ENCODE measurements around the gene RWDD1. TPM values are rescaled to one million over a fixed set of nuclear protein-coding genes. Genes with fewer than 3 reads are reported as not detected.
A peak's percentile ranks its signal among the peaks of the same experiment; 100 is the strongest.
"Not testable (repeated sequence)": the region's sequence is repeated elsewhere in the genome, so short reads cannot be mapped to it uniquely, and the experiment has no call there.

Gene RWDD1
- total RNA-seq, 2 experiments from 2014 or later: 46.7 to 49.1 TPM

DNA sequence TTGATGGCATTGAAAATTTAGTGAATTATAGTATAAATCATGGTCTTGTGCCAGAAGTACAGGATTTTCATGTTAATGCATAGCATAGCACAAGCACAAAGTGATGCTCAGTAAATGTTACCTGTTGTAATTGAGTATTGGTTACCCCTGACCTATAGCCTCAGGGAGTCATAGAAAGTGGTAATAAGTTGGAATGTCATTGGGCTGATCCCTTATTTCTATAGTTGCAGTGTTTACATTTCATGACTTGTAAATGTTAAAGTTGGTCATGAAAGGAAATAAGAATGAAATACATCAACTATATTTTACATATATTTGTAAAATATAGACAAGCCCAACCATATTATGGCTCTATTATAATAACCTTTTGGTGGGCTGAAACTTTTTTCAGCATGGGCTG, 7.0 kb downstream of the RWDD1 start:
- intact Hi-C loops (cut with micrococcal nuclease): loop anchor here (10.0 kb wide), 1 partner anchor 266 kb away; no protein-coding TSS in a partner anchor
- no peak overlapping the region for H3K4me3 Mint-ChIP-seq
- ChIA-PET CTCF (interaction anchor here (1.2 kb wide), 1 partner anchor 310 kb away, joined by 3 read pairs; no protein-coding TSS in a partner anchor), POLR2A (no interaction called here)
- no peak for DNase-seq
- H3K4me1 Mint-ChIP-seq (ENCODE audit: low read depth): peaks cover 39% of the 10 kb centered on the region
- no peaks in the 10 kb centered on the region for H3K27me3 Mint-ChIP-seq
- H3K9me3 Mint-ChIP-seq: no peaks in the 10 kb centered on the region
- peaks cover 39% of the 10 kb centered on the region for H3K36me3 Mint-ChIP-seq
- H3K27ac Mint-ChIP-seq: no peak overlapping the region

DNA sequence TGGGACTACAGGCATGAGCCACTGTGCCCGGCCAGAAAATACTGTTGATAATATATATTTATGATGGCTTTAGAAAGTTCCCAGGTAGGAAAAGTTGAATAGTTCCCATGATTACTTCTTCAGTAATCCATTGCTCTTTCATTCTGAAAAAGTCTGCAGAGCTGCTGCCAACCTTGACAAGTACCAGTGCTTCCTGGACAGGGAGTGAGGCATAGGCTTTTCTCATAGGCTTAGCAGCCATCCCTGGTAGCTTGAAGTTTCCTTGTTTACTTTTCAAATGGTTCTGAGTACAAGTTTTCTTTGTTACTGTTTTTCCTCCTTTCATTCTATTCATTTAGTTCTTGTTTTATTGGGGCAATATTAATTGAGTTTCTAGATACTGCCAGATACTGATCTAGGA, 7.8 kb downstream of the RWDD1 start:
- no peak for DNase-seq
- H3K9me3 Mint-ChIP-seq: no peaks in the 10 kb centered on the region
- intact Hi-C loops (cut with micrococcal nuclease): loop anchor here (10.0 kb wide), 1 partner anchor 266 kb away; no protein-coding TSS in a partner anchor
- no peaks in the 10 kb centered on the region for H3K27me3 Mint-ChIP-seq
- ChIA-PET CTCF (interaction anchor here (0.7 to 1.8 kb wide), 2 partner anchors 19 to 361 kb away, joined by 3 to 10 read pairs; no protein-coding TSS in a partner anchor), POLR2A (no interaction called here)
- no peak overlapping the region for H3K27ac Mint-ChIP-seq
- H3K36me3 Mint-ChIP-seq: peaks cover 38% of the 10 kb centered on the region
- peaks cover 31% of the 10 kb centered on the region for H3K4me1 Mint-ChIP-seq (ENCODE audit: low read depth)
- H3K4me3 Mint-ChIP-seq: no peak overlapping the region

DNA sequence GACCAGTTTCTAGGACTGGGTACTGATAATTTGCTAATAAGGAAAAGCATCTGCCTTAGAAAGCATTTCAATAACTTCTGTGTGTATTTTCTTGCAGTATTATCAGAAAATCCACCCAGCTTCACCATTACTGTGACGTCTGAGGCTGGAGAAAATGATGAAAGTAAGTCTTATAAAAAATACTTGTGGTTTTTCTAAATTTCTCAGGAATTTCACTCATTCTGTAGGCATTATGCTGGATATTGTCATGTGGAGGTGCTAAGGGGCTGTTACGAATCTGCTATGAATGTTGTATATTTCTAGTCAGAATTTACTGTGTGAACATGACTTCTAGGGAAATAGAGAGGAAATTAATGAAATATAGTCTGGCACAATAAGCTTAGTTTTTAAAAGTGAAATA, 8.9 kb downstream of the RWDD1 start:
- POLR2A ChIA-PET: interaction anchor here (1.0 kb wide), 1 partner anchor 10 kb away, joined by 3 read pairs; no protein-coding TSS in a partner anchor
- no peaks in the 10 kb centered on the region for H3K27me3 Mint-ChIP-seq
- peaks cover 28% of the 10 kb centered on the region for H3K4me1 Mint-ChIP-seq (ENCODE audit: low read depth)
- H3K36me3 Mint-ChIP-seq: peaks cover 43% of the 10 kb centered on the region
- CTCF ChIA-PET: interaction anchor here (1.8 kb wide), 1 partner anchor 20 kb away, joined by 10 read pairs; no protein-coding TSS in a partner anchor
- intact Hi-C loops (cut with micrococcal nuclease): no loop called here
- no peak for DNase-seq
- H3K27ac Mint-ChIP-seq: no peak overlapping the region
- H3K4me3 Mint-ChIP-seq: no peak overlapping the region
- no peaks in the 10 kb centered on the region for H3K9me3 Mint-ChIP-seq

DNA sequence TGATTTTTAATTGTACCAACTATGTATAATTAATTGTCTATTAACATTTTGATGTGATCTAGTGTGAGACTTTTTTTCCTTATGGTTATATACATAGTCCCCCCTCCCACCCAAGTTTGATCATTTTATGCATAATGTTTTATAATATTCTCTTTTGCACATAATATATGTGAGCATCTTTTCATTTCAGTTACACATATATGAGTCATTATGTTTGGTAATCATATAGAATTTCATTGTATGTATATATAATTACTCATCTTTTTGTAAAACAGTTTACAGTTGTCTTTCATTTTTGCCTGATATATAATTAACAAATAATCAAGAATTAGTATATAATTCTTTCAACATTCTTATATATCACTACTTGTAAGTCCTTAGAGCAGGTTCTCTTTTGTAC, 15.0 kb downstream of the RWDD1 start:
- no peaks in the 10 kb centered on the region for H3K4me1 Mint-ChIP-seq (ENCODE audit: low read depth)
- no peaks in the 10 kb centered on the region for H3K9me3 Mint-ChIP-seq
- CTCF ChIA-PET: no interaction called here
- DNase-seq: no peak
- H3K36me3 Mint-ChIP-seq: peaks cover 37% of the 10 kb centered on the region
- POLR2A ChIA-PET: no interaction called here
- no peak overlapping the region for H3K27ac Mint-ChIP-seq
- H3K4me3 Mint-ChIP-seq: no peak overlapping the region
- H3K27me3 Mint-ChIP-seq: no peaks in the 10 kb centered on the region
- intact Hi-C loops (cut with micrococcal nuclease): no loop called here

DNA sequence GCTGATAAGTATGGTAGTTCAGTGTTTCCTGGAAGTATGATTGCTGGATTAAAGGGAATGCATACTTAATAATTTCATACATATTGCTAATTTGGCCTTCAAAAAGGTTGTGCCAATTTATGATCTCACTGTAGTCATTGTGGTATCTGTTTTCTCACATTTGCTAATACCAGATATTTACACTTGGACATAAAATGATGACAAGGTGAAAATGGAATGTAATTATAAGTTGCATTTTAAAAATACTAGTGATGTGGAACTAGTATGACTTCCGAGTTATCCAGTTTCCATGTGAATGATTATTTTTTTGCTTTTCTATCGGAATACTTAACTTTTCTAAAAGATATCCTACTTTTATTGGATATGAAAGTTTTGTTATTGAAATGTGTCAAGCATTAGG, 15.4 kb downstream of the RWDD1 start:
- Mint-ChIP-seq H3K4me3 (no peak overlapping the region), H3K4me1 (ENCODE audit: low read depth) (no peaks in the 10 kb centered on the region), H3K27ac (no peak overlapping the region), H3K27me3 (no peaks in the 10 kb centered on the region), H3K36me3 (peaks cover 38% of the 10 kb centered on the region), H3K9me3 (no peaks in the 10 kb centered on the region)
- intact Hi-C loops (cut with micrococcal nuclease): no loop called here
- CTCF ChIA-PET: no interaction called here
- POLR2A ChIA-PET: no interaction called here
- DNase-seq: no peak

DNA sequence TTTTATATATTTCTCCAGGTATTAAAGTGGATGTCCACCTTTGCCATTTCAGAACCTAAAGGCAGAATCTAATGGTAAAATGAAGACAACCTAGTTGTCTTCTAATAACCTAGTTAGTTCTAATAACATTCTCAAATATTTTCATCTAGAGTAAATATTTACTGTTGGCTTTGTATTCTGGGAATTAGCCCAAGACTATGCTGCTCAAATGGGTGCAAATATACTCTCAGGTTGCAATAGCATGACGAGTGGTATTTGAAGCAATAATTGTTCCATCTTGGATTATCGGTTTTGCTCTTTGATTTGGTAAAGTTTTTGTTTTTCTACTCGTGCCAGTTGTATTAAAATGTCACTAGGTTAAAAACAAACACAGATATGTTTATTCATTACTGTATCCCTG, 23.9 kb downstream of the RWDD1 start:
- H3K4me1 Mint-ChIP-seq (ENCODE audit: low read depth): no peaks in the 10 kb centered on the region
- intact Hi-C loops (cut with micrococcal nuclease): no loop called here
- no peak overlapping the region for H3K4me3 Mint-ChIP-seq
- peaks cover 53% of the 10 kb centered on the region for H3K36me3 Mint-ChIP-seq
- DNase-seq: no peak
- no peaks in the 10 kb centered on the region for H3K27me3 Mint-ChIP-seq
- CTCF ChIA-PET: no interaction called here
- H3K27ac Mint-ChIP-seq: no peak overlapping the region
- no peaks in the 10 kb centered on the region for H3K9me3 Mint-ChIP-seq
- POLR2A ChIA-PET: no interaction called here

DNA sequence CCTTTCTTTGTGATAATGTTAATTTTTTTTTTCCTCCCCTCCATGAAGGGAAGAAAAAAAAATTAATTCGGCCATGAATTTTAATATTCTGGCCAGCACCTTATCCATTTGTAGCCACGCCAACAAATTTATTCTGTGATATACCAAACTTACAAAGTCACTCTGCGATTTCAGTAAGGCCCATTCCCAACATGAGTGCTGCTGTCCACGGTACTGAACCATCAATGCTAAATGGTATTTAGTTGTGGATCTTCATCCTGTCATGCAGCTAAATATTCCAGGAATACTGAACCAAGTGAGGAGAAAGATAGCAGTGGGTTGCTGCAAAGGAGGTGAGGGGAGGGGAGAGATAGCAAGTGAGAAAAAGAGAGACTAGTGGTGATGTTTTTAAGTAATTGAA, 25.5 kb downstream of the RWDD1 start:
- POLR2A ChIA-PET: no interaction called here
- no peaks in the 10 kb centered on the region for H3K9me3 Mint-ChIP-seq
- no peak overlapping the region for H3K4me3 Mint-ChIP-seq
- intact Hi-C loops (cut with micrococcal nuclease): no loop called here
- no peaks in the 10 kb centered on the region for H3K27me3 Mint-ChIP-seq
- no peak overlapping the region for H3K27ac Mint-ChIP-seq
- no peak for DNase-seq
- CTCF ChIA-PET: no interaction called here
- H3K4me1 Mint-ChIP-seq (ENCODE audit: low read depth): no peaks in the 10 kb centered on the region
- peaks cover 58% of the 10 kb centered on the region for H3K36me3 Mint-ChIP-seq

DNA sequence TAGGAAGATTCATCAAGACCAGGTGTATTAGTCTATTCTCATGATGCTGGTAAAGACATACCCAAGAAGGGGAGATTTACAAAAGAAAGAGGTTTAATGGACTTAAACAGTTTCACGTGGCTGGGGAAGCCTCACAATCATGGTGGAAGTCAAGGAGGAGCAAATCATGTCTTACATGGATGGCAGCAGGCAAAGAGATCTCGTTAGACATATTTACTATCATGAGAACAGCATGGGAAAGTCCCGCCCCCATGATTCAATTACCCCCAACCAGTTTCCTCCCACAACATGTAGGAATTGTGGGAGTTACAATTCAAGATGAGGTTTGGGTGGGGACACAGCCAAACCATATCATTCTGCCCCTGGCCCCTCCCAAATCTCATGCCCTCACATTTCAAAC, 32.6 kb downstream of the RWDD1 start:
- H3K4me3 Mint-ChIP-seq; POLR2A ChIA-PET; intact Hi-C loops (cut with micrococcal nuclease); H3K27me3 Mint-ChIP-seq; CTCF ChIA-PET; H3K4me1 Mint-ChIP-seq (ENCODE audit: low read depth); DNase-seq; H3K27ac Mint-ChIP-seq: not testable (repeated sequence)
- peaks cover 42% of the 10 kb centered on the region for H3K36me3 Mint-ChIP-seq
- peaks cover 13% of the 10 kb centered on the region for H3K9me3 Mint-ChIP-seq

DNA sequence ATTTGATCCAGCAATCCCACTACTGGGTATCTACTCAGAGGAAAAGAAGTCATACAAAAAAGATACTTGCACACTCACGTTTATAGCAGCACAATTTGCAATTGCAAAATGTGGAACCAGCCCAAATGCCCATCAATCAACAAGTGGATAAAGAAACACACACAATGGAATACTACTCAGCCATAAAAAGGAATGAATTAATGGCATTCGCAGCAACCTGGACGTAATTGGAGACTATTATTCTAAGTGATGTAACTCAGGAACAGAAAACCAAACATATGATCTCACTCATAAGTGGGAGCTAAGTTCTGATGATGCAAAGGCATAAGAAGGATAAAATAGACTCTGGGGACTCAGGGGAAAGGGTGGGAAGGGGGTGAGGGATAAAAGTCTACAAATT, 33.6 kb downstream of the RWDD1 start:
- H3K27ac Mint-ChIP-seq; DNase-seq; CTCF ChIA-PET; H3K27me3 Mint-ChIP-seq; H3K4me3 Mint-ChIP-seq; POLR2A ChIA-PET; H3K4me1 Mint-ChIP-seq (ENCODE audit: low read depth); intact Hi-C loops (cut with micrococcal nuclease): not testable (repeated sequence)
- H3K9me3 Mint-ChIP-seq: peaks cover 13% of the 10 kb centered on the region
- H3K36me3 Mint-ChIP-seq: peaks cover 42% of the 10 kb centered on the region

DNA sequence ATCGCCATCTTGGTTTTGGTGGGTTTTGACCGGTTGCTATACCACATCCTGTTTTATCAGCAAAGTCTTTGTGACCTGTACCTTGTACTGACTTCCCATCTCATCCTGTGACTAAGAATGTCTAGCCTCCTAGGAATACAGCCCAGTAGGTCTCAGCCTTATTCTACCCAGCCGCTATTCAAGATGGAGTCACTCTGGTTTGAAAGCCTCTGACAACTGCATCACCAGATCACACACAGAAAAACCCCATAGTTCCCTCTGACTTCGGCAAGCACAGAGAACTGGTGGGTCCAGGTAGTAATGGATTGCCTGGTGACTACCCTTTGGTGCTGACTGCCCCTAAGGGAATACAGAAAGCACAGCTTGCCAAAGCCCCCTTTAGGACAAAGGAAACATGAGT, 34.6 kb downstream of the RWDD1 start:
- intact Hi-C loops (cut with micrococcal nuclease): no loop called here
- Mint-ChIP-seq H3K27me3 (no peaks in the 10 kb centered on the region), H3K36me3 (peaks cover 36% of the 10 kb centered on the region), H3K4me1 (ENCODE audit: low read depth) (no peaks in the 10 kb centered on the region), H3K9me3 (peaks cover 13% of the 10 kb centered on the region), H3K27ac (no peak overlapping the region), H3K4me3 (no peak overlapping the region)
- ChIA-PET CTCF (no interaction called here), POLR2A (no interaction called here)
- DNase-seq: no peak

DNA sequence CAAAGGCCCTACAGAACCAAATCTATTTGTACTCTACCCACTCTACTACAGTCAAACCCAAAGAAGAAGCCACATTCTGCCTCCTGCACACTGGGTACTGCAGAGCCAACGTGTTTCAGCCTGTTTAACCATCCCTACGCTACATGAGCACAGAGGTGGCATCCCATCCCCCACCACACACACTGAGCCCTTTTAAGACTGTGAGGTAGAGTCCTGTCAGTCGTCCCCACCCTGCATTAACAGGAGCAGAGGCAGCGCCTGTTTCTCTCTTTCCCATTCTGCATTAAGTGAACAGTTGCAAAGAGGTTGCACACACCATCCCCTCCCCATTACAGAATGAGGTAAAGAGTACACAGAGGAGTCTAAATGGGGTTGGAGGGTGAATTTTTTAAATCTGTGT, 39.8 kb downstream of the RWDD1 start:
- ChIA-PET CTCF (no interaction called here), POLR2A (no interaction called here)
- Mint-ChIP-seq H3K9me3 (no peaks in the 10 kb centered on the region), H3K4me1 (ENCODE audit: low read depth) (peaks cover 6% of the 10 kb centered on the region), H3K27ac (no peak overlapping the region), H3K4me3 (no peak overlapping the region), H3K36me3 (peaks cover 5% of the 10 kb centered on the region), H3K27me3 (no peaks in the 10 kb centered on the region)
- intact Hi-C loops (cut with micrococcal nuclease): loop anchor here (10.0 kb wide), 1 partner anchor 654 kb away; the partner anchor contains the start of gene VGLL2
- DNase-seq: no peak

DNA sequence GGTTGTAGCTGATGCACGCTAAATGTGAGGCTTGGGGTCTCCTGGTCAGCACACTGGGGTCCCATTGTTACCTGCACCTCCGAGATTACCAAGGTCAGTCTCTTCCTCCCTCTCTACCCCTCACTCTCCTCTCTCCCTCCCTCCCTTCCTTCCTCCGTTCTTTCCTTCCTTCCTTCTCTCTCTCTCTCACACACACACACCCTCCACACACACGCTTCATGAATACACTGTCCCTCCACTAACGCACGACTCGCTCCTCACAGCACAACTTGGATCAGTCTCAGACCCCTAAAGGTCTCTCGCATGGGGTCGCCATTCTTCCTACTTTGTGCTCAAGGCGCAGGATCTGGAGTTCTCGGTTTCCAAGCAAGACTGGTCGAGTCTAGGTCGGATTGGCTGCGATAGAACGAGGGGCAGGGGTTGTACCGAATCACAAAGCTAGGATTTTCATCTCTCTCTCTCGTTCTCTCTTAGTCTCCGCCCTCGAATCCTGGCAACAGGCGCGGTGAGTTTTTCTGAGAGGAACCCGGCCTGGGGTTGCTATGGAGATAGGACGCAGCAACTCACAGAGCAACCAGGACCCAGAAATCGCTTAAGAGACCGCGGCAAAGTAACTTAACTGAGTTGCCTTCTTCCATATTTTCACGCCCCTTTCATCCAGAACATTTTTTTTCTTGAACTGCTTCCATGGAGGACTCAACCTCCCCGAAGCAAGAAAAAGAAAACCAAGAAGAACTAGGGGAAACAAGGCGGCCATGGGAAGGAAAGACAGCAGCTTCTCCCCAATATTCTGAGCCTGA, 44.8 kb downstream of the RWDD1 start, which contains the start of gene RSPH4A:
TSS of gene RSPH4A (plus strand) at position 543 of the 800 bp plus-strand sequence. CDS start at position 688, 145 bp downstream.
- CTCF ChIA-PET: interaction anchor here (0.7 to 1.5 kb wide), 4 partner anchors 32 to 172 kb away, joined by 3 to 4 read pairs (median 3); partner anchors contain the start of gene RWDD1

DNA sequence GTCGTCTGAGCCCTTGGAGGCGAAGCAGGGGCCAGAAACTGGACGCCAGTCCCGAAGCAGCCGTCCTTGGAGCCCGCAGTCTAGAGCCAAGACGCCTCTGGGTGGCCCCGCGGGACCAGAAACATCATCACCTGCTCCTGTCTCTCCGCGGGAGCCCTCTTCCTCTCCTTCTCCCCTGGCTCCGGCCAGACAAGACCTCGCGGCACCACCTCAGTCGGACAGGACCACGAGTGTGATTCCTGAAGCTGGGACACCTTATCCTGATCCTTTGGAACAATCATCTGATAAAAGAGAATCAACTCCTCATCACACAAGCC, 45.4 kb downstream of the RWDD1 start:
- Mint-ChIP-seq H3K36me3 (no peaks in the 10 kb centered on the region), H3K27ac (no peak overlapping the region), H3K4me3 (peak overlapping the region; percentile 82), H3K4me1 (ENCODE audit: low read depth) (peaks cover 17% of the 10 kb centered on the region), H3K9me3 (no peaks in the 10 kb centered on the region), H3K27me3 (no peaks in the 10 kb centered on the region)
- ChIA-PET CTCF (interaction anchor here (0.7 to 1.5 kb wide), 4 partner anchors 31 to 172 kb away, joined by 3 to 4 read pairs (median 3); partner anchors contain the start of gene RWDD1), POLR2A (no interaction called here)
- DNase-seq: peak; percentile 25
- intact Hi-C loops (cut with micrococcal nuclease): loop anchor here (1.0 to 10.0 kb wide), 5 partner anchors 45 to 648 kb away; partner anchors contain the start of genes RWDD1, TSPYL1, VGLL2 and ZUP1

More for the DNA sequence above, 44.8 kb downstream of the RWDD1 start, which contains the start of gene RSPH4A:
- peak; percentile 85 for DNase-seq
- H3K27ac Mint-ChIP-seq: no peak within 1 kb of the TSS
- H3K27me3 Mint-ChIP-seq: no peaks in the 10 kb centered on the region
- intact Hi-C loops (cut with micrococcal nuclease): loop anchor here (1.0 to 10.0 kb wide), 5 partner anchors 45 to 649 kb away; partner anchors contain the start of genes RWDD1, TSPYL1, VGLL2 and ZUP1
- POLR2A ChIA-PET: no interaction called here
- H3K36me3 Mint-ChIP-seq: no peaks in the 10 kb centered on the region
- H3K4me3 Mint-ChIP-seq: peak within 1 kb of the TSS; percentile 82
- peaks cover 17% of the 10 kb centered on the region for H3K4me1 Mint-ChIP-seq (ENCODE audit: low read depth)
- no peaks in the 10 kb centered on the region for H3K9me3 Mint-ChIP-seq

All from activated CD4-positive, alpha-beta memory T cell treated with anti-CD3 and anti-CD28 coated beads for 36 hours (primary cell).